CD4-positive, alpha-beta T cell treated with Interleukin-4 for 4 hours (primary cell): ENCODE data around the gene ABCA8.

Experiments
- DNase-seq: peaks from one replicate; pipeline ENCODE4 v3.0.0-alpha.2; 2020

ABCA8 gene

GRCh38 chr17:68821860-68822696 is 133.1 kb downstream of the ABCA8 start:
- no peak for DNase-seq

- no peak for DNase-seq
These were observed 134.2 kb downstream of the ABCA8 start for GRCh38 chr17:68820825-68821481.

GRCh38 chr17:68820476-68820824 is 134.7 kb downstream of the ABCA8 start:
- no peak for DNase-seq

GRCh38 chr17:68819465-68819864 is 135.7 kb downstream of the ABCA8 start:
- no peak for DNase-seq
